HG03108 (cell line): ENCODE results near the gene NFKBIZ.

ENCODE experiments used
- ATAC-seq: cut with Tn5 transposase; IDR thresholded peaks from one replicate; pipeline ENCODE4 v1.9.1; 2021; ENCODE audit warnings: moderate library complexity; ENCODE audit not compliant: unreplicated experiment

Gene NFKBIZ

GRCh38 chr3:101848754-101849713 is at the start of gene NFKBIZ:
TSS of gene NFKBIZ (plus strand) at chr3:101849514. CDS start at chr3:101849629, 115 bp downstream.
- peak; percentile 68 for ATAC-seq

- no peak for ATAC-seq
Measured at GRCh38 chr3:101801174-101801573, 48.1 kb upstream of the NFKBIZ start.

- ATAC-seq: no peak
Measured at GRCh38 chr3:101802179-101802578, 47.1 kb upstream of the NFKBIZ start.

- peak; percentile 94 for ATAC-seq
Measured at GRCh38 chr3:101803173-101803782, 46.0 kb upstream of the NFKBIZ start.

- no peak for ATAC-seq
Measured at GRCh38 chr3:101803939-101804338, 45.4 kb upstream of the NFKBIZ start.

GRCh38 chr3:101806491-101806890 is 42.8 kb upstream of the NFKBIZ start:
- no peak for ATAC-seq

- ATAC-seq: peak; percentile 65
Measured at GRCh38 chr3:101807888-101808287, 41.4 kb upstream of the NFKBIZ start.

GRCh38 chr3:101809178-101810021 is 39.9 kb upstream of the NFKBIZ start:
- no peak for ATAC-seq

GRCh38 chr3:101810022-101810418 is 39.3 kb upstream of the NFKBIZ start:
- no peak for ATAC-seq

GRCh38 chr3:101811875-101812274 is 37.4 kb upstream of the NFKBIZ start:
- ATAC-seq: no peak

- no peak for ATAC-seq
Measured at GRCh38 chr3:101812895-101813294, 36.4 kb upstream of the NFKBIZ start.

GRCh38 chr3:101813817-101814440 is 35.4 kb upstream of the NFKBIZ start:
- no peak for ATAC-seq

GRCh38 chr3:101814835-101815234 is 34.5 kb upstream of the NFKBIZ start:
- ATAC-seq: no peak

- no peak for ATAC-seq
Measured at GRCh38 chr3:101816215-101817149, 32.8 kb upstream of the NFKBIZ start.

- no peak for ATAC-seq
Measured at GRCh38 chr3:101817992-101818391, 31.3 kb upstream of the NFKBIZ start.

- no peak for ATAC-seq
Measured at GRCh38 chr3:101819649-101820206, 29.6 kb upstream of the NFKBIZ start.

GRCh38 chr3:101821503-101821902 is 27.8 kb upstream of the NFKBIZ start:
- ATAC-seq: no peak

- no peak for ATAC-seq
Measured at GRCh38 chr3:101823525-101823924, 25.8 kb upstream of the NFKBIZ start.

GRCh38 chr3:101824702-101825101 is 24.6 kb upstream of the NFKBIZ start:
- ATAC-seq: no peak
